ENCODE measurements around the gene ZNF665.

DNA sequence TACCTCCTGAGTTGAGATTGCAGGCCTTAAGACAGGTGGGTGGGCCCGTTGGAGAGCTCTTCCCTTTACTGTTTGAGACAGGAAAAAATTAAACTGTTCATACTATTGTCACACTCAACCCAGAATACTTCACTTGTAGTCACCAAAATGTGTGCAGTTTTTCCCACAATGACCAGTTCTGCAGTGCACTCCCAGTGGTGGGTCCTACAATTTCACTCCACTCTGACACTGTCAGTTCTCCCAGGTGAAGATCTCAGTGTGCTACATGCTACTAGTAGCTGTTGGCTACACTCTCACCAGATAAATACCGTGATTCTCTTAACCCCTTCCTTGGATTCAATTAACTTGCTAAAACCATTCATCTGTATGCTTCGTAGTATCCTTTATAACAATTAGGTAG, 2.9 kb downstream of the ZNF665 start:
- TF ChIP-seq POLR2AphosphoS5 (IDR thresholded peaks at IDR 0.05) (no peak), EP300 (IDR thresholded peaks at IDR 0.05) (no peak), CTCF (IDR thresholded peaks at IDR 0.05) (no peak), POLR2A (IDR thresholded peaks at IDR 0.05) (no peak)
